Measurements from ENCODE around the gene COBL. TPM values are rescaled to one million over a fixed set of nuclear protein-coding genes. Genes with fewer than 3 reads are reported as not detected.
A peak's percentile ranks its signal among the peaks of the same experiment; 100 is the strongest.
"Not testable (repeated sequence)": the region's sequence is repeated elsewhere in the genome, so short reads cannot be mapped to it uniquely, and the experiment has no call there.

COBL gene
- total RNA-seq, 1 donor from 2014 or later: 1.4 TPM

GRCh38 chr7:51230324-51230625 lies 86.3 kb downstream of the COBL start:
- no peak for DNase-seq (ENCODE audit: low read depth)

GRCh38 chr7:51229620-51230323 lies 86.8 kb downstream of the COBL start:
- no peak for DNase-seq (ENCODE audit: low read depth)

GRCh38 chr7:51229106-51229537 lies 87.5 kb downstream of the COBL start:
- DNase-seq (ENCODE audit: low read depth): peak; percentile 25

GRCh38 chr7:51228386-51228958 lies 88.1 kb downstream of the COBL start:
- DNase-seq (ENCODE audit: low read depth): no peak

- no peak for DNase-seq (ENCODE audit: low read depth)
These were observed 88.7 kb downstream of the COBL start for GRCh38 chr7:51227861-51228260.

- DNase-seq (ENCODE audit: low read depth): no peak
These were observed 89.6 kb downstream of the COBL start for GRCh38 chr7:51226916-51227535.

GRCh38 chr7:51226063-51226755 lies 90.4 kb downstream of the COBL start:
- peak; percentile 21 for DNase-seq (ENCODE audit: low read depth)

- DNase-seq (ENCODE audit: low read depth): peak; percentile 51
These were observed 91.6 kb downstream of the COBL start for GRCh38 chr7:51224811-51225595.

GRCh38 chr7:51223505-51223904 lies 93.1 kb downstream of the COBL start:
- DNase-seq (ENCODE audit: low read depth): no peak

- DNase-seq (ENCODE audit: low read depth): no peak
These were observed 93.7 kb downstream of the COBL start for GRCh38 chr7:51222916-51223315.

- DNase-seq (ENCODE audit: low read depth): no peak
These were observed 96.4 kb downstream of the COBL start for GRCh38 chr7:51220226-51220625.

GRCh38 chr7:51219261-51219988 lies 97.2 kb downstream of the COBL start:
- no peak for DNase-seq (ENCODE audit: low read depth)

- DNase-seq (ENCODE audit: low read depth): no peak
These were observed 98.8 kb downstream of the COBL start for GRCh38 chr7:51217804-51218203.

GRCh38 chr7:51214098-51214497 lies 102.5 kb downstream of the COBL start:
- no peak for DNase-seq (ENCODE audit: low read depth)

- DNase-seq (ENCODE audit: low read depth): no peak
These were observed 103.0 kb downstream of the COBL start for GRCh38 chr7:51213618-51214017.

GRCh38 chr7:51210766-51211165 lies 105.8 kb downstream of the COBL start:
- DNase-seq (ENCODE audit: low read depth): no peak

GRCh38 chr7:51209426-51209825 lies 107.2 kb downstream of the COBL start:
- DNase-seq (ENCODE audit: low read depth): no peak

- not testable (repeated sequence) for DNase-seq (ENCODE audit: low read depth)
These were observed 108.5 kb downstream of the COBL start for GRCh38 chr7:51208125-51208524.

- no peak for DNase-seq (ENCODE audit: low read depth)
These were observed 118.0 kb downstream of the COBL start for GRCh38 chr7:51198654-51199053.

GRCh38 chr7:51190969-51191368 lies 125.6 kb downstream of the COBL start:
- no peak for DNase-seq (ENCODE audit: low read depth)

GRCh38 chr7:51189777-51190176 lies 126.8 kb downstream of the COBL start:
- DNase-seq (ENCODE audit: low read depth): no peak
